Tibial nerve (tissue), 3 donors: ENCODE data around the gene PIP5K1B.

Source experiments
- CTCF ChIP-seq, 5 experiments: fragments of 200-600 bp in 3 of 5; fragments of 450-650 bp in 2 of 5; sonication (generic) in 3 of 5; IDR thresholded peaks; one replicate each; pipeline ENCODE4 v1.5.1; 2016 to 2019; ENCODE audit warnings: antibody characterized with exemption in 5 of 5, mild to moderate bottlenecking in 3 of 5, moderate library complexity in 2 of 5
- POLR2A ChIP-seq, 2 donors: fragments of 450-650 bp; IDR thresholded peaks; one replicate each; pipeline ENCODE4 v1.6.1; 2017; ENCODE audit warnings: antibody characterized with exemption in 2 of 2, mild to moderate bottlenecking in 2 of 2, moderate library complexity in 2 of 2

DNA sequence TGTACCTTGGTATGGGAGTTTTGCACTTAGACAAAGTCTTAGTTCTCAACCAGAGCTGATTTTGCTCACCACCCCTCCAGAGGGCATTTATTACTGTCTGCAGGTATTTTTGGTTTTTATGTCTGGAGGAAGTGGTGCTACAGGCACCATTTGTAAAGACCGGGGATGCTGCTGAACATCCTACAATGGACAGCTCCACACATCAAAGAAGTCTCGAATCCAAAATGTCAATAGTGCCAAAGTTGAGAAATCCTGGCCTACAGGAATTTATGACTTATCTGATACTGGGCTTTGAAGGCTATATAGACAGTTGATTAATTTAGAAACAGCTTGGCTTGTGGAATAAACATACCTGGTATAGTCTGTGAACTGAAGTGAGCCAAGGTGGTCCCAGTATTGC, 137.5 kb downstream of the PIP5K1B start:
- TF ChIP-seq POLR2A (IDR thresholded peaks at IDR 0.05) (no peak), CTCF (IDR thresholded peaks at IDR 0.05) (no peak)
